Tibial nerve (tissue), 4 donors: ENCODE results near the gene GLI1. TPM values are rescaled to one million over a fixed set of nuclear protein-coding genes. Genes with fewer than 3 reads are reported as not detected.
"Not testable (repeated sequence)": the region's sequence is repeated elsewhere in the genome, so short reads cannot be mapped to it uniquely, and the experiment has no call there.

Source experiments
- DNase-seq, 2 donors: peaks; one replicate each; pipeline ENCODE4 v3.0.0-alpha.2; 2019; ENCODE audit warnings: low spot score in 2 of 2
- H3K27ac ChIP-seq, 4 donors: fragments of 200-600 bp; sonication (generic) in 3 of 4; one replicate each; pipeline ENCODE4 v1.5.1; 2017 to 2019; ENCODE audit warnings: mild to moderate bottlenecking in 1 of 4
- H3K27me3 ChIP-seq, 2 donors: fragments of 200-600 bp; sonication (generic) in 1 of 2; one replicate each; pipeline versions ENCODE4 v1.5.1 to v1.6.0; 2017 to 2019
- H3K36me3 ChIP-seq, 3 donors: fragments of 200-600 bp; sonication (generic); one replicate each; pipeline ENCODE4 v1.5.1; 2018 to 2019
- H3K4me1 ChIP-seq, 4 donors: fragments of 200-600 bp; sonication (generic) in 3 of 4; one replicate each; pipeline ENCODE4 v1.5.1; 2017 to 2019
- H3K4me3 ChIP-seq, 4 donors: fragments of 200-600 bp; sonication (generic) in 3 of 4; one replicate each; pipeline ENCODE4 v1.5.1; 2017 to 2019; ENCODE audit warnings: mild to moderate bottlenecking in 1 of 4, moderate library complexity in 1 of 4
- H3K9me3 ChIP-seq, 4 donors: fragments of 200-600 bp; sonication (generic) in 3 of 4; one replicate each; pipeline ENCODE4 v1.5.1; 2017 to 2019
- CTCF ChIP-seq, 5 experiments: fragments of 200-600 bp in 3 of 5; fragments of 450-650 bp in 2 of 5; sonication (generic) in 3 of 5; IDR thresholded peaks; one replicate each; pipeline ENCODE4 v1.5.1; 2016 to 2019; ENCODE audit warnings: antibody characterized with exemption in 5 of 5, mild to moderate bottlenecking in 3 of 5, moderate library complexity in 2 of 5
- EP300 ChIP-seq, 2 donors: sonication (generic); formaldehyde crosslinking; IDR thresholded peaks; one replicate each; pipeline ENCODE4 v1.6.1; 2017; ENCODE audit warnings: antibody characterized with exemption in 2 of 2, mild to moderate bottlenecking in 1 of 2
- POLR2A ChIP-seq, 2 donors: fragments of 450-650 bp; IDR thresholded peaks; one replicate each; pipeline ENCODE4 v1.6.1; 2017; ENCODE audit warnings: antibody characterized with exemption in 2 of 2, mild to moderate bottlenecking in 2 of 2, moderate library complexity in 2 of 2
- WGBS, 2 donors: methylation state at CpG; one replicate each; pipeline ENCODE4 v1.1.5; 2018; 5-methylcytosine and 5-hydroxymethylcytosine counted together
- total RNA-seq, 4 donors: library from RNA; depleted of rRNA; stranded (reverse); fragments of >200 nt; gene quantifications; one replicate each; pipeline ENCODE4 v1.1.0, GENCODE V29; 2016

The GLI1 gene
- total RNA-seq, 4 donors from 2014 or later, result 16.2 to 61.0 (median 38.7) TPM

GRCh38 chr12:57418255-57418654 is 41.3 kb upstream of the GLI1 start:
- H3K27me3 ChIP-seq, result no peaks in the 10 kb centered on the region
- 82 to 83% methylated on average over 9 of the region's 9 CpGs for WGBS, 2 donors
- TF ChIP-seq EP300 (IDR thresholded peaks at IDR 0.05), result no peak
- TF ChIP-seq POLR2A (IDR thresholded peaks at IDR 0.05), result no peak
- TF ChIP-seq CTCF (IDR thresholded peaks at IDR 0.05), result no peak
- DNase-seq, result no peak
- H3K9me3 ChIP-seq, result no peaks in the 10 kb centered on the region
- peaks cover 0 to 17% (median 0%) of the 10 kb centered on the region in 3 donors for H3K36me3 ChIP-seq
- H3K4me3 ChIP-seq, result no peak overlapping the region
- peaks cover 0 to 30% (median 4%) of the 10 kb centered on the region in 4 donors for H3K4me1 ChIP-seq
- H3K27ac ChIP-seq, result no peak overlapping the region

GRCh38 chr12:57419495-57419894 is 40.1 kb upstream of the GLI1 start:
- H3K4me1 ChIP-seq, result peaks cover 0 to 30% (median 4%) of the 10 kb centered on the region in 4 donors
- WGBS, 2 donors, result 80 to 96% methylated on average over 2 of the region's 2 CpGs
- no peaks in the 10 kb centered on the region for H3K27me3 ChIP-seq
- no peak overlapping the region for H3K4me3 ChIP-seq
- DNase-seq, result no peak
- no peak overlapping the region for H3K27ac ChIP-seq
- TF ChIP-seq POLR2A (IDR thresholded peaks at IDR 0.05) (no peak), EP300 (IDR thresholded peaks at IDR 0.05) (no peak), CTCF (IDR thresholded peaks at IDR 0.05) (no peak)
- H3K36me3 ChIP-seq, result peaks cover 0 to 26% (median 0%) of the 10 kb centered on the region in 3 donors
- no peaks in the 10 kb centered on the region for H3K9me3 ChIP-seq

- H3K27me3 ChIP-seq, result no peaks in the 10 kb centered on the region
- H3K4me3 ChIP-seq, result no peak overlapping the region
- DNase-seq, result no peak
- no peak overlapping the region for H3K27ac ChIP-seq
- TF ChIP-seq EP300 (IDR thresholded peaks at IDR 0.05) (no peak), POLR2A (IDR thresholded peaks at IDR 0.05) (no peak), CTCF (IDR thresholded peaks at IDR 0.05) (no peak)
- 95 to 96% methylated on average over 5 of the region's 5 CpGs for WGBS, 2 donors
- H3K36me3 ChIP-seq, result peaks cover 0 to 31% (median 0%) of the 10 kb centered on the region in 3 donors
- no peaks in the 10 kb centered on the region for H3K9me3 ChIP-seq
- H3K4me1 ChIP-seq, result peaks cover 0 to 25% (median 4%) of the 10 kb centered on the region in 4 donors
Measured at GRCh38 chr12:57420482-57420881, 39.1 kb upstream of the GLI1 start.

- WGBS, 2 donors, result 92 to 93% methylated on average over 10 of the region's 10 CpGs
- H3K27ac ChIP-seq, H3K9me3 ChIP-seq, H3K4me3 ChIP-seq, DNase-seq, H3K27me3 ChIP-seq: not testable (repeated sequence)
- H3K4me1 ChIP-seq, result peaks cover 0 to 33% (median 6%) of the 10 kb centered on the region in 4 donors
- peaks cover 0 to 32% (median 0%) of the 10 kb centered on the region in 3 donors for H3K36me3 ChIP-seq
Measured at GRCh38 chr12:57426948-57427347, 32.6 kb upstream of the GLI1 start.

- Histone ChIP-seq H3K27ac (peak overlapping the region in 2 of 4 donors; percentile 94 to 96), H3K4me3 (no peak overlapping the region), H3K36me3 (peaks cover 0 to 15% (median 0%) of the 10 kb centered on the region in 3 donors), H3K27me3 (no peaks in the 10 kb centered on the region), H3K9me3 (no peaks in the 10 kb centered on the region), H3K4me1 (peaks cover 0 to 33% (median 6%) of the 10 kb centered on the region in 4 donors)
- TF ChIP-seq POLR2A (IDR thresholded peaks at IDR 0.05) (no peak), EP300 (IDR thresholded peaks at IDR 0.05) (no peak), CTCF (IDR thresholded peaks at IDR 0.05) (no peak)
- DNase-seq, result no peak
- 74% methylated on average over 6 of the region's 6 CpGs for WGBS, 2 donors
Measured at GRCh38 chr12:57428965-57429364, 30.6 kb upstream of the GLI1 start.
